Measurements from ENCODE around the gene SMARCB1.

Gene SMARCB1

GRCh38 chr22:23833017-23833751, 46.4 kb downstream of the SMARCB1 start:
- Histone ChIP-seq H3K79me2 (no peaks in the 10 kb centered on the region), H3K36me3 (ENCODE audit: control insufficient read depth, insufficient read depth, low read length) (no peaks in the 10 kb centered on the region), H3K9ac (no peak overlapping the region), H3K4me3 (ENCODE audit: low read depth, low read length) (no peak overlapping the region), H3K4me1 (no peaks in the 10 kb centered on the region), H3K27me3 (ENCODE audit: control insufficient read depth, insufficient read depth, low read length) (no peaks in the 10 kb centered on the region), H3K4me2 (ENCODE audit: low read length) (no peak overlapping the region), H3K9me3 (ENCODE audit: control insufficient read depth, low read length) (no peaks in the 10 kb centered on the region), H2AFZ (no peak overlapping the region), H3K27ac (no peak overlapping the region)
- TF ChIP-seq CTCF (IDR thresholded peaks at IDR 0.05) = no peak

GRCh38 chr22:23833911-23834317, 47.1 kb downstream of the SMARCB1 start:
- no peak for TF ChIP-seq CTCF (IDR thresholded peaks at IDR 0.05)
- Histone ChIP-seq H3K4me3 (ENCODE audit: low read depth, low read length) (no peak overlapping the region), H3K9ac (no peak overlapping the region), H3K27ac (no peak overlapping the region), H3K27me3 (ENCODE audit: control insufficient read depth, insufficient read depth, low read length) (no peaks in the 10 kb centered on the region), H3K4me1 (no peaks in the 10 kb centered on the region), H2AFZ (no peak overlapping the region), H3K9me3 (ENCODE audit: control insufficient read depth, low read length) (no peaks in the 10 kb centered on the region), H3K36me3 (ENCODE audit: control insufficient read depth, insufficient read depth, low read length) (no peaks in the 10 kb centered on the region), H3K4me2 (ENCODE audit: low read length) (no peak overlapping the region), H3K79me2 (no peaks in the 10 kb centered on the region)

- H3K79me2 ChIP-seq = no peaks in the 10 kb centered on the region
- H3K27me3 ChIP-seq (ENCODE audit: control insufficient read depth, insufficient read depth, low read length) = no peaks in the 10 kb centered on the region
- no peak overlapping the region for H3K27ac ChIP-seq
- H3K4me2 ChIP-seq (ENCODE audit: low read length) = no peak overlapping the region
- no peaks in the 10 kb centered on the region for H3K4me1 ChIP-seq
- no peak overlapping the region for H3K4me3 ChIP-seq (ENCODE audit: low read depth, low read length)
- H3K9me3 ChIP-seq (ENCODE audit: control insufficient read depth, low read length) = no peaks in the 10 kb centered on the region
- no peak overlapping the region for H3K9ac ChIP-seq
- no peaks in the 10 kb centered on the region for H3K36me3 ChIP-seq (ENCODE audit: control insufficient read depth, insufficient read depth, low read length)
- H2AFZ ChIP-seq = no peak overlapping the region
- TF ChIP-seq CTCF (IDR thresholded peaks at IDR 0.05) = no peak
These were observed 47.6 kb downstream of the SMARCB1 start for GRCh38 chr22:23834406-23834792.

- no peaks in the 10 kb centered on the region for H3K36me3 ChIP-seq (ENCODE audit: control insufficient read depth, insufficient read depth, low read length)
- H2AFZ ChIP-seq = no peak overlapping the region
- no peaks in the 10 kb centered on the region for H3K79me2 ChIP-seq
- no peak overlapping the region for H3K27ac ChIP-seq
- no peak overlapping the region for H3K4me2 ChIP-seq (ENCODE audit: low read length)
- no peaks in the 10 kb centered on the region for H3K9me3 ChIP-seq (ENCODE audit: control insufficient read depth, low read length)
- no peaks in the 10 kb centered on the region for H3K4me1 ChIP-seq
- no peak overlapping the region for H3K9ac ChIP-seq
- TF ChIP-seq CTCF (IDR thresholded peaks at IDR 0.05) = no peak
- no peak overlapping the region for H3K4me3 ChIP-seq (ENCODE audit: low read depth, low read length)
- H3K27me3 ChIP-seq (ENCODE audit: control insufficient read depth, insufficient read depth, low read length) = no peaks in the 10 kb centered on the region
These were observed 48.2 kb downstream of the SMARCB1 start for GRCh38 chr22:23834793-23835483.
